Measurements from ENCODE around the gene ENKUR. TPM values are rescaled to one million over a fixed set of nuclear protein-coding genes. Genes with fewer than 3 reads are reported as not detected.

Gene ENKUR
- total RNA-seq, 1 experiment from 2014 or later = not detected

GRCh38 chr10:24947304-24948097 is 68.5 kb downstream of the ENKUR start:
- H3K79me2 ChIP-seq (ENCODE audit: low read length) = no peaks in the 10 kb centered on the region
- no peaks in the 10 kb centered on the region for H3K4me1 ChIP-seq (ENCODE audit: low read length)
- no peak for DNase-seq
- H3K9me3 ChIP-seq (ENCODE audit: low read length) = peaks cover 12% of the 10 kb centered on the region
- no peaks in the 10 kb centered on the region for H3K36me3 ChIP-seq (ENCODE audit: insufficient read depth, low read length)
- H3K27me3 ChIP-seq (ENCODE audit: low read length) = no peaks in the 10 kb centered on the region
- H4K20me1 ChIP-seq (ENCODE audit: insufficient read depth, low read depth, low read length) = no peaks in the 10 kb centered on the region
- no peaks in the 10 kb centered on the region for H3K9me2 ChIP-seq (replicated peaks; ENCODE audit: insufficient read depth, low read length)
- H3K9ac ChIP-seq (ENCODE audit: low read length) = no peak overlapping the region
- H3K4me3 ChIP-seq (ENCODE audit: low read length) = no peak overlapping the region
- H3K4me2 ChIP-seq (ENCODE audit: low read depth, low read length, poor library complexity, severe bottlenecking) = no peak overlapping the region
- no peak overlapping the region for H3K27ac ChIP-seq (ENCODE audit: low read length)
- H2AFZ ChIP-seq (ENCODE audit: low read length) = no peak overlapping the region

GRCh38 chr10:24944512-24945255 is 71.3 kb downstream of the ENKUR start:
- DNase-seq = no peak
- Histone ChIP-seq H3K4me1 (ENCODE audit: low read length) (no peaks in the 10 kb centered on the region), H3K27me3 (ENCODE audit: low read length) (no peaks in the 10 kb centered on the region), H3K9me2 (replicated peaks; ENCODE audit: insufficient read depth, low read length) (no peaks in the 10 kb centered on the region; the same call in 1 of the 2 replicates), H3K79me2 (ENCODE audit: low read length) (no peaks in the 10 kb centered on the region), H3K4me3 (ENCODE audit: low read length) (no peak overlapping the region), H3K9me3 (ENCODE audit: low read length) (peaks cover 6% of the 10 kb centered on the region), H3K9ac (ENCODE audit: low read length) (no peak overlapping the region), H4K20me1 (ENCODE audit: insufficient read depth, low read depth, low read length) (no peaks in the 10 kb centered on the region), H3K36me3 (ENCODE audit: insufficient read depth, low read length) (no peaks in the 10 kb centered on the region), H2AFZ (ENCODE audit: low read length) (no peak overlapping the region), H3K4me2 (ENCODE audit: low read depth, low read length, poor library complexity, severe bottlenecking) (no peak overlapping the region), H3K27ac (ENCODE audit: low read length) (no peak overlapping the region)

GRCh38 chr10:24938525-24938924 is 77.4 kb downstream of the ENKUR start:
- H3K9ac ChIP-seq (ENCODE audit: low read length) = no peak overlapping the region
- H3K79me2 ChIP-seq (ENCODE audit: low read length) = no peaks in the 10 kb centered on the region
- H3K4me3 ChIP-seq (ENCODE audit: low read length) = no peak overlapping the region
- no peak for DNase-seq
- H3K27me3 ChIP-seq (ENCODE audit: low read length) = no peaks in the 10 kb centered on the region
- no peak overlapping the region for H3K4me2 ChIP-seq (ENCODE audit: low read depth, low read length, poor library complexity, severe bottlenecking)
- no peaks in the 10 kb centered on the region for H4K20me1 ChIP-seq (ENCODE audit: insufficient read depth, low read depth, low read length)
- H3K9me3 ChIP-seq (ENCODE audit: low read length) = peaks cover 11% of the 10 kb centered on the region; the same call in 1 of the 2 replicates
- H3K9me2 ChIP-seq (replicated peaks; ENCODE audit: insufficient read depth, low read length) = no peaks in the 10 kb centered on the region; the same call in 1 of the 2 replicates
- no peaks in the 10 kb centered on the region for H3K4me1 ChIP-seq (ENCODE audit: low read length)
- no peaks in the 10 kb centered on the region for H3K36me3 ChIP-seq (ENCODE audit: insufficient read depth, low read length)
- H3K27ac ChIP-seq (ENCODE audit: low read length) = no peak overlapping the region
- no peak overlapping the region for H2AFZ ChIP-seq (ENCODE audit: low read length)

- H3K27ac ChIP-seq (ENCODE audit: low read length) = no peak overlapping the region
- H3K4me2 ChIP-seq (ENCODE audit: low read depth, low read length, poor library complexity, severe bottlenecking) = no peak overlapping the region
- H3K79me2 ChIP-seq (ENCODE audit: low read length) = no peaks in the 10 kb centered on the region
- H3K36me3 ChIP-seq (ENCODE audit: insufficient read depth, low read length) = no peaks in the 10 kb centered on the region
- no peaks in the 10 kb centered on the region for H4K20me1 ChIP-seq (ENCODE audit: insufficient read depth, low read depth, low read length)
- no peak overlapping the region for H3K4me3 ChIP-seq (ENCODE audit: low read length)
- H3K9me2 ChIP-seq (replicated peaks; ENCODE audit: insufficient read depth, low read length) = no peaks in the 10 kb centered on the region; the same call in 1 of the 2 replicates
- DNase-seq = no peak
- H3K27me3 ChIP-seq (ENCODE audit: low read length) = no peaks in the 10 kb centered on the region
- H3K9me3 ChIP-seq (ENCODE audit: low read length) = peaks cover 11% of the 10 kb centered on the region; the same call in 1 of the 2 replicates
- no peak overlapping the region for H2AFZ ChIP-seq (ENCODE audit: low read length)
- no peak overlapping the region for H3K9ac ChIP-seq (ENCODE audit: low read length)
- no peaks in the 10 kb centered on the region for H3K4me1 ChIP-seq (ENCODE audit: low read length)
These were observed 77.9 kb downstream of the ENKUR start for GRCh38 chr10:24938076-24938475.

GRCh38 chr10:24935504-24936292 is 80.3 kb downstream of the ENKUR start:
- H3K27ac ChIP-seq (ENCODE audit: low read length) = no peak overlapping the region
- peaks cover 11% of the 10 kb centered on the region; the same call in 1 of the 2 replicates for H3K9me3 ChIP-seq (ENCODE audit: low read length)
- no peak overlapping the region for H2AFZ ChIP-seq (ENCODE audit: low read length)

More at GRCh38 chr10:24935504-24936292, 80.3 kb downstream of the ENKUR start:
- Histone ChIP-seq H3K79me2 (ENCODE audit: low read length) (no peaks in the 10 kb centered on the region), H4K20me1 (ENCODE audit: insufficient read depth, low read depth, low read length) (no peaks in the 10 kb centered on the region), H3K9ac (ENCODE audit: low read length) (no peak overlapping the region), H3K27me3 (ENCODE audit: low read length) (no peaks in the 10 kb centered on the region), H3K36me3 (ENCODE audit: insufficient read depth, low read length) (no peaks in the 10 kb centered on the region), H3K9me2 (replicated peaks; ENCODE audit: insufficient read depth, low read length) (no peaks in the 10 kb centered on the region; the same call in 1 of the 2 replicates), H3K4me3 (ENCODE audit: low read length) (no peak overlapping the region), H3K4me1 (ENCODE audit: low read length) (no peaks in the 10 kb centered on the region), H3K4me2 (ENCODE audit: low read depth, low read length, poor library complexity, severe bottlenecking) (no peak overlapping the region)
- no peak for DNase-seq

Small RNA genes lying within 50 kb of the gene (small RNA-seq; reads per million reads assigned to genes)
- gene AL512598.1 = not detected

Other genes with a start within 250 kb of the ENKUR start
- gene PRTFDC1, start 63.6 kb downstream of the ENKUR start, total RNA-seq (2014; rRNA removed; shearing (Covaris generic); ENCODE audit: low replicate concordance) = not detected in 2 replicates
- gene THNSL1, start 454 bp upstream of the ENKUR start, total RNA-seq (2014; rRNA removed; shearing (Covaris generic); ENCODE audit: low replicate concordance) = not detected in 2 replicates
- not detected in 2 replicates for gene GPR158, start 158.8 kb upstream of the ENKUR start, total RNA-seq (2014; rRNA removed; shearing (Covaris generic); ENCODE audit: low replicate concordance)

Measured in Karpas-422 (cell line).